Measurements from ENCODE around the gene NUP37. TPM values are rescaled to one million over a fixed set of nuclear protein-coding genes. Genes with fewer than 3 reads are reported as not detected.
"Not testable (repeated sequence)": the region's sequence is repeated elsewhere in the genome, so short reads cannot be mapped to it uniquely, and the experiment has no call there.

The NUP37 gene
- total and polyA plus RNA-seq, 8 donors, result 4.9 to 11.9 (median 7.7) TPM

DNA sequence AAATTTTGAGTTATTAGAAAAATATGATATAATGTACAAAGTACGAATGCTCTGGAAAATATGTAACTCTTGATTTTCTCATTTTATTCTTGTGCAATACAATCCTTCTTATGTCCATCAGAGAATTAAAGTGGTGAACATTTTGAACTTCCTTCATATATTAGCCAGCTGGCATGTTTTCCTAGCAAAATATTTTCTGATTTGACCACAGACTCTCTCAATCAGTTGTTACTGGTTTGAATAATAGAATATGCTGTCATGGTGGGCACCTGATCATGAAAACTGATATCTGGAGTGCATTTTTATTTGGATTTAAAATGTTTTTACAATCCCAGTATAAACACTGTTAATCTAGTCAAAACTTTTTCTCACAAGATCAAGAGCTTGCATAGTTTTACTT, 24.3 kb upstream of the NUP37 start:
- no peak for FAIRE-seq
- no peak overlapping the region for H3K4me3 ChIP-seq
- H3K9me3 ChIP-seq, result no peaks in the 10 kb centered on the region
- intact Hi-C loops (cut with DNase I), result no loop called here
- WGBS, 2 donors, result 75 to 84% methylated on average over 1 of the region's 1 CpG
- H3K36me3 ChIP-seq, result no peaks in the 10 kb centered on the region
- no peaks in the 10 kb centered on the region for H3K4me1 ChIP-seq
- TF ChIP-seq, protein P1, sequence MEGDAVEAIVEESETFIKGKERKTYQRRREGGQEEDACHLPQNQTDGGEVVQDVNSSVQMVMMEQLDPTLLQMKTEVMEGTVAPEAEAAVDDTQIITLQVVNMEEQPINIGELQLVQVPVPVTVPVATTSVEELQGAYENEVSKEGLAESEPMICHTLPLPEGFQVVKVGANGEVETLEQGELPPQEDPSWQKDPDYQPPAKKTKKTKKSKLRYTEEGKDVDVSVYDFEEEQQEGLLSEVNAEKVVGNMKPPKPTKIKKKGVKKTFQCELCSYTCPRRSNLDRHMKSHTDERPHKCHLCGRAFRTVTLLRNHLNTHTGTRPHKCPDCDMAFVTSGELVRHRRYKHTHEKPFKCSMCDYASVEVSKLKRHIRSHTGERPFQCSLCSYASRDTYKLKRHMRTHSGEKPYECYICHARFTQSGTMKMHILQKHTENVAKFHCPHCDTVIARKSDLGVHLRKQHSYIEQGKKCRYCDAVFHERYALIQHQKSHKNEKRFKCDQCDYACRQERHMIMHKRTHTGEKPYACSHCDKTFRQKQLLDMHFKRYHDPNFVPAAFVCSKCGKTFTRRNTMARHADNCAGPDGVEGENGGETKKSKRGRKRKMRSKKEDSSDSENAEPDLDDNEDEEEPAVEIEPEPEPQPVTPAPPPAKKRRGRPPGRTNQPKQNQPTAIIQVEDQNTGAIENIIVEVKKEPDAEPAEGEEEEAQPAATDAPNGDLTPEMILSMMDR (IDR thresholded peaks at IDR 0.05), result no peak
- DNase-seq, result no peak
- ATAC-seq, result no peak
- no peak overlapping the region for H3K27ac ChIP-seq
- H3K27me3 ChIP-seq, result no peaks in the 10 kb centered on the region

DNA sequence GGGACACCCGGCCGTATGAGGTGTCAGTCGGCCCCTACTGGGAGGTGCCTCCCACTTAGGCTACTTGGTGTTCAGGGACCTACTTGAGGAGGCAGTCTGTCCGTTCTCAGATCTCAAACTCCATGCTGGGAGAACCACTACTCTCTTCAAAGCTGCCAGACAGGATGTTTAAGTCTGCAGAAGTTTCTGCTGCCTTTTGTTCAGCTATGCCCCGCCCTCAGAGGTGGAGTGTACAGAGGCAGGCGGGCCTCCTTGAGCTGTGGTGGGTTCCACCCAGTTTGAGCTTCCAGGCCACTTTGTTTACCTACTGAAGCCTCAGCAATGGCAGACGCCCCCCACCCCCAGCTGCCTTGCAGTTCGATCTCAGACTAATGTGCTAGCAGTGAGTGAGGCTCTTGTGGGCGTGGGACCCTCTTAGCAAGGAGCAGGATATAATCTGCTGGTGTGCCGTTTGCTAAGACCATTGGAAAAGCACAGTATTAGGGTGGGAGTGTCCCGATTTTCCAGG, 23.0 kb upstream of the NUP37 start:
- WGBS, 2 donors, result 86 to 88% methylated on average over 11 of the region's 11 CpGs
- FAIRE-seq; H3K9me3 ChIP-seq; ATAC-seq; H3K4me1 ChIP-seq; intact Hi-C loops (cut with DNase I); H3K36me3 ChIP-seq; H3K27me3 ChIP-seq; H3K27ac ChIP-seq; H3K4me3 ChIP-seq; DNase-seq: not testable (repeated sequence)

DNA sequence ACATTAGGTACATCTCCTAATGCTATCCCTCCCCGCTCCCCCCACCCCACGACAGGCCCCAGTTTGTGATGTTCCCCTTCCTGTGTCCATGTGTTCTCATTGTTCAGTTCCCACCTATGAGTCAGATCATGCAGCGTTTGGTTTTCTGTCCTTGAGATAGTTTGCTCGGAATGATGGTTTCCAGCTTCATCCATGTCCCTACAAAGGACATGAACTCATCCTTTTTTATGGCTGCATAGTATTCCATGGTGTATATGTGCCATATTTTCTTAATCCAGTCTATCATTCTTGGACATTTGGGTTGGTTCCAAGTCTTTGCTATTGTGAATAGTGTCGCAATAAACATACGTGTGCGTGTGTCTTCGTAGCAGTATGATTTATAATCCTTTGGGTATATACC, 17.7 kb upstream of the NUP37 start:
- FAIRE-seq; H3K27ac ChIP-seq; ATAC-seq; H3K4me3 ChIP-seq; H3K9me3 ChIP-seq; H3K27me3 ChIP-seq; DNase-seq; H3K36me3 ChIP-seq; intact Hi-C loops (cut with DNase I); H3K4me1 ChIP-seq: not testable (repeated sequence)
- WGBS, 2 donors, result 97 to 99% methylated on average over 8 of the region's 8 CpGs

DNA sequence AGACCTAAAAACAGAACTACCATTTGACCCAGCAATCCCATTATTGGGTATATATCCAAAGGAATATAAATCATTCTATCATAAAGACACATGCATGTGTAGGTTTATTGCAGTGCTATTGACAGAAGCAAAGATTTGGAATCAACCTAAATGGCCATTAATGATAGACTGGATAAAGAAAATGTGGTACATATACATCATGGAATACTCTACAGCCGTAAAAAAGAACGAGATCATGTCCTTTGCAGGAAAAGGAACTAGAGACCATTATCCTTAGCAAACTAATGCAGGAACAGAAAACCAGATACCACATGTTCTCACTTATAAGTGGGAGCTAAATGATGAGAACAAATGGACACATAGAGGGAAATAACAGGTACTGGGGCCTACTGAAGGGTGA, 11.5 kb upstream of the NUP37 start:
- H3K36me3 ChIP-seq; H3K27ac ChIP-seq; H3K9me3 ChIP-seq; ATAC-seq; intact Hi-C loops (cut with DNase I); H3K4me1 ChIP-seq; H3K4me3 ChIP-seq; FAIRE-seq; H3K27me3 ChIP-seq; DNase-seq: not testable (repeated sequence)
- 87 to 97% methylated on average over 2 of the region's 2 CpGs for WGBS, 2 donors

DNA sequence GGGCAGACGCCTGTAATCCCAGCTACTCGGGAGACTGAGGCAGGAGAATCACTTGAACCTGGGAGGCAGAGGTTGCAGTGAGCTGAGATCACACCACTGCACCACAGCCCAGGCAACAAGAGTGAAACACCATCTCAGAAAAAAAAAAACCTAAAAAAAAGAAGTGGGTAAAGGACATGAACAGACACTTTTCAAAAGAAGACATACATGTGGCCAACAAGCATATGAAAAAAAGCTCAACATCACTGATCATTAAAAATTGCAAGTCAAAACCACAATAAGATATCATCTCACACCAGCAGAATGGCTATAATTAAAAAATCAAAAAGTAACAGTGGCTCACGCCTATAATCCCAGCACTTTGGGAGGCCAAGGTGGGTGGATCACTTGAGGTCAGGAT, 10.8 kb upstream of the NUP37 start:
- ATAC-seq; intact Hi-C loops (cut with DNase I); H3K9me3 ChIP-seq; DNase-seq; H3K36me3 ChIP-seq; H3K27ac ChIP-seq; H3K27me3 ChIP-seq; FAIRE-seq; H3K4me1 ChIP-seq; H3K4me3 ChIP-seq: not testable (repeated sequence)
- WGBS, 2 donors, result 75 to 99% methylated on average over 3 of the region's 3 CpGs

DNA sequence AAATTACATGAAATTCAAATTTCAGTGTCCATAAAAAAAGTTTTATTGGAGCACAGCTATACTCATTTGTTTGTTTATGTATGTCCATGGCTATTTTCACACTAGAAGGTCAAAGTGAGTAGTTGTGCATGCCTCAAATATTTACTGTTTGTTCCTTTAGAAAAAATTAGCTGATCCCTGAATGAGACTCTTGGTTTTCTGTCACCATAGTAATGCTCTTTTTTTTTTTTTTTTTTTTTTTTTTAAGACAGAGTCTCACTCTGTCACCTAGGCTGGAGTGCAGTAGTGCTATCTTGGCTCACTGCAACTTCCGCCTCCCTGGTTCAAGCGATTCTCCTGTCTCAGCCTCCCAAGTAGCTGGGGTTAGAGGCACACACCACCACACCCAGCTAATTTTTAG, 1.4 kb upstream of the NUP37 start:
- H3K27me3 ChIP-seq; DNase-seq; intact Hi-C loops (cut with DNase I); H3K9me3 ChIP-seq; ATAC-seq; FAIRE-seq; H3K4me1 ChIP-seq; H3K36me3 ChIP-seq; H3K27ac ChIP-seq; H3K4me3 ChIP-seq: not testable (repeated sequence)
- 90 to 95% methylated on average over 2 of the region's 2 CpGs for WGBS, 2 donors

DNA sequence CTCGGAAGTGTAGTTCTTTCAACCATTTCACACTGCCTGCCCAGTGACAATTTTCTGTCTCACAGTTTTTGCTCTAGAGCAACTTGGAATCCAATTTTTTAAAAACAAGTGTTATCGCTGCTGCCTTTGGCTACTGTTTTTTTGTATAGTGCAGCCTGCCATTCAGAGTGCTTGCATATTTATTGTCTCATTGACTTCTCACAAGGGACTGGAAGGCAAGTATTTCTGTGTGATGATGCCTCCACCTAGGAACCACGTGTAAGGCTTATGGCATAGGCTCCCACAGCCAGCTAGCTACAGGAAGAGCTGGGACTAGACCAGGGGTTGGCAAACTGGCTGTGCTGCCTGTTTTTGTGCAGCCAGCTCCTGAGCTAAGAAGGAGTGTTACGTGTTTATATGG, 972 bp upstream of the NUP37 start:
- Histone ChIP-seq H3K4me3 (peak overlapping the region in 1 of 4 donors; percentile 87), H3K27me3 (no peaks in the 10 kb centered on the region), H3K36me3 (no peaks in the 10 kb centered on the region), H3K4me1 (peaks cover 0 to 6% (median 5%) of the 10 kb centered on the region in 3 donors), H3K9me3 (no peaks in the 10 kb centered on the region), H3K27ac (no peak overlapping the region)
- TF ChIP-seq, protein P1 (IDR thresholded peaks at IDR 0.05), result no peak
- ATAC-seq, result no peak
- DNase-seq, result no peak
- WGBS, 2 donors, result 26 to 27% methylated on average over 4 of the region's 4 CpGs
- no peak for FAIRE-seq
- intact Hi-C loops (cut with DNase I), result no loop called here
